ENCODE measurements around the gene DUSP12.

- TF ChIP-seq, protein P1, sequence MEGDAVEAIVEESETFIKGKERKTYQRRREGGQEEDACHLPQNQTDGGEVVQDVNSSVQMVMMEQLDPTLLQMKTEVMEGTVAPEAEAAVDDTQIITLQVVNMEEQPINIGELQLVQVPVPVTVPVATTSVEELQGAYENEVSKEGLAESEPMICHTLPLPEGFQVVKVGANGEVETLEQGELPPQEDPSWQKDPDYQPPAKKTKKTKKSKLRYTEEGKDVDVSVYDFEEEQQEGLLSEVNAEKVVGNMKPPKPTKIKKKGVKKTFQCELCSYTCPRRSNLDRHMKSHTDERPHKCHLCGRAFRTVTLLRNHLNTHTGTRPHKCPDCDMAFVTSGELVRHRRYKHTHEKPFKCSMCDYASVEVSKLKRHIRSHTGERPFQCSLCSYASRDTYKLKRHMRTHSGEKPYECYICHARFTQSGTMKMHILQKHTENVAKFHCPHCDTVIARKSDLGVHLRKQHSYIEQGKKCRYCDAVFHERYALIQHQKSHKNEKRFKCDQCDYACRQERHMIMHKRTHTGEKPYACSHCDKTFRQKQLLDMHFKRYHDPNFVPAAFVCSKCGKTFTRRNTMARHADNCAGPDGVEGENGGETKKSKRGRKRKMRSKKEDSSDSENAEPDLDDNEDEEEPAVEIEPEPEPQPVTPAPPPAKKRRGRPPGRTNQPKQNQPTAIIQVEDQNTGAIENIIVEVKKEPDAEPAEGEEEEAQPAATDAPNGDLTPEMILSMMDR (conservative IDR thresholded peaks at IDR 0.05 in 1 of 2, IDR thresholded peaks at IDR 0.05 in 1 of 2; ENCODE audit: low read depth in 1 of 2, low read length in 2 of 2), result no peak
- TF ChIP-seq EZH2 (IDR thresholded peaks at IDR 0.05; ENCODE audit: low read length, missing control alignments), result no peak
These were observed 20.7 kb downstream of the DUSP12 start for GRCh38 chr1:161770250-161770649.
